Measurements from ENCODE around the gene NHS.

DNA sequence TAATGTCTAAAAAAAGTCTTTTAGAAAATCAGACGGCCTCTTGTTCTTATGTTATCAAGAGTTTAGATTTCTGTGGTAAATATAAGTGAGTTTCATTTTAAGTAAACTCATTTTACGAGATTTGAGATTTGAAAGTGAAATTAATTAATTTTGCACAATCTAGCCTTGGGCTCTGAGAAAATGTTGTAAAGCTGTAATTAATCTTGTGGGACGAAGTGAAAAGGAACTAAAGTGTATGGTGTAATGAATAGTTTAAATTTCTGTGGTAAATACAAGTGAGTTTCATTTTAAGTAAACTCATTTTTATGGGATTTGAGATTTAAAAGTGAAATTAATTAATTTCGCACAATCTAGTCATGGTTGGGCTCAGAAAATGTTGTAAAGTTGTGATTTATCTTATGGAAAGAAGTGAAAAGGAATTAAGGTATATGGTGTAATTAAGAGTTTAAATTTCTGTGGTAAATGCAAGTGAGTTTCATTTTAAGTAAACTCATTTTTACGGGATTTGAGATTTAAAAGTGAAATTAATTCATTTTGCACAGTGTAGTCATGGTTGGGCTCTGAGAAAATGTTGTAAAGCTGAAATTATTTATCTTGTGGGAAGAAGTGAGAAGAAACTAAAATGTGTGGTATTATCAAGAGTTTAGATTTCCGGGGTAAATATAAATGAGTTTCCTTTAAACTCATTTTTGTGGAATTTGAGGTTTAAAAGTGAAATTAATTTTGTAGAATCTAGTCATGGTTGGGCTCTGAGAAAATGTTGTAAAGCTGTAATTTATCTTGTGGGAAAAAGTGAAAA lies 363.9 kb downstream of the NHS start:
- TF ChIP-seq CTCF (IDR thresholded peaks at IDR 0.05; ENCODE audit: insufficient read depth, low read length), result no peak
- no peak for TF ChIP-seq POLR2AphosphoS5 (IDR thresholded peaks at IDR 0.05; ENCODE audit: low read depth)
- no peak for TF ChIP-seq REST (IDR thresholded peaks at IDR 0.05; ENCODE audit: insufficient replicate concordance, low read depth)
- TF ChIP-seq GABPA (IDR thresholded peaks at IDR 0.05; ENCODE audit: low read depth), result no peak
- TF ChIP-seq SPI1 (IDR thresholded peaks at IDR 0.05; ENCODE audit: borderline replicate concordance, low read depth), result no peak
